Measurements from ENCODE around the gene OR2L3. TPM values are rescaled to one million over a fixed set of nuclear protein-coding genes. Genes with fewer than 3 reads are reported as not detected.

Gene OR2L3
- polyA plus RNA-seq, 1 donor: not detected

Other genes starting within 250 kb of the OR2L3 start
- gene OR14A16, start 222.7 kb upstream of the OR2L3 start, polyA plus RNA-seq (ENCODE audit: insufficient read length): not detected
- gene OR11L1, start 204.9 kb upstream of the OR2L3 start, polyA plus RNA-seq (ENCODE audit: insufficient read length): not detected
- gene TRIM58, start 189.6 kb upstream of the OR2L3 start, polyA plus RNA-seq (ENCODE audit: insufficient read length): 1.0 TPM
- 0.25 TPM for gene OR2W3, start 151.2 kb upstream of the OR2L3 start, polyA plus RNA-seq (ENCODE audit: insufficient read length)
- gene OR2T8, start 126.6 kb upstream of the OR2L3 start, polyA plus RNA-seq (ENCODE audit: insufficient read length): not detected
- not detected for gene OR2AJ1, start 121.9 kb upstream of the OR2L3 start, polyA plus RNA-seq (ENCODE audit: insufficient read length)
- not detected for gene OR2L8, start 98.0 kb upstream of the OR2L3 start, polyA plus RNA-seq (ENCODE audit: insufficient read length)
- gene OR2AK2, start 81.6 kb upstream of the OR2L3 start, polyA plus RNA-seq (ENCODE audit: insufficient read length): not detected
- not detected for gene OR2L5, start 33.2 kb upstream of the OR2L3 start, polyA plus RNA-seq (ENCODE audit: insufficient read length)
- 0.13 TPM for gene OR2L2, start 16.8 kb upstream of the OR2L3 start, polyA plus RNA-seq (ENCODE audit: insufficient read length)
- not detected for gene OR2L13, start 48.3 kb downstream of the OR2L3 start, polyA plus RNA-seq (ENCODE audit: insufficient read length)
- gene OR2M5, start 98.3 kb downstream of the OR2L3 start, polyA plus RNA-seq (ENCODE audit: insufficient read length): not detected
- gene OR2M2, start 128.0 kb downstream of the OR2L3 start, polyA plus RNA-seq (ENCODE audit: insufficient read length): not detected
- gene OR2M3, start 150.4 kb downstream of the OR2L3 start, polyA plus RNA-seq (ENCODE audit: insufficient read length): 0.08 TPM
- gene OR2M4, start 184.6 kb downstream of the OR2L3 start, polyA plus RNA-seq (ENCODE audit: insufficient read length): 0.07 TPM
- gene OR2T33, start 231.1 kb downstream of the OR2L3 start, polyA plus RNA-seq (ENCODE audit: insufficient read length): not detected